ENCODE results near the gene PTPRG.

The PTPRG gene

GRCh38 chr3:61774279-61774890 is 213.0 kb downstream of the PTPRG start:
- DNase-seq, result no peak

GRCh38 chr3:61776390-61776789 is 215.0 kb downstream of the PTPRG start:
- no peak for DNase-seq

GRCh38 chr3:61777483-61777882 is 216.1 kb downstream of the PTPRG start:
- no peak for DNase-seq

GRCh38 chr3:61778095-61778494 is 216.7 kb downstream of the PTPRG start:
- no peak for DNase-seq

- DNase-seq, result no peak
Observed at GRCh38 chr3:61780016-61780415, 218.6 kb downstream of the PTPRG start.

- DNase-seq, result no peak
Observed at GRCh38 chr3:61780455-61781228, 219.3 kb downstream of the PTPRG start.

- no peak for DNase-seq
Observed at GRCh38 chr3:61783993-61784718, 222.8 kb downstream of the PTPRG start.

GRCh38 chr3:61788623-61789507 is 227.5 kb downstream of the PTPRG start:
- no peak for DNase-seq

GRCh38 chr3:61789861-61790260 is 228.5 kb downstream of the PTPRG start:
- no peak for DNase-seq

- DNase-seq, result no peak
Observed at GRCh38 chr3:61790411-61790810, 229.0 kb downstream of the PTPRG start.

GRCh38 chr3:61793056-61793455 is 231.7 kb downstream of the PTPRG start:
- no peak for DNase-seq

- no peak for DNase-seq
Observed at GRCh38 chr3:61793521-61793920, 232.2 kb downstream of the PTPRG start.

GRCh38 chr3:61794341-61794740 is 233.0 kb downstream of the PTPRG start:
- no peak for DNase-seq

GRCh38 chr3:61794961-61795360 is 233.6 kb downstream of the PTPRG start:
- no peak for DNase-seq

GRCh38 chr3:61796088-61796680 is 234.8 kb downstream of the PTPRG start:
- DNase-seq, result no peak

- no peak for DNase-seq
Observed at GRCh38 chr3:61796911-61797310, 235.5 kb downstream of the PTPRG start.

- peak; percentile 63 for DNase-seq
Observed at GRCh38 chr3:61802772-61803171, 241.4 kb downstream of the PTPRG start.

GRCh38 chr3:61803983-61804382 is 242.6 kb downstream of the PTPRG start:
- no peak for DNase-seq

- no peak for DNase-seq
Observed at GRCh38 chr3:61804782-61805181, 243.4 kb downstream of the PTPRG start.

GRCh38 chr3:61805510-61806080 is 244.2 kb downstream of the PTPRG start:
- no peak for DNase-seq

- no peak for DNase-seq
Observed at GRCh38 chr3:61806810-61807209, 245.4 kb downstream of the PTPRG start.

GRCh38 chr3:61807865-61808276 is 246.5 kb downstream of the PTPRG start:
- DNase-seq, result peak; percentile 54
